Measurements from ENCODE around the gene OTUD7B. TPM values are rescaled to one million over a fixed set of nuclear protein-coding genes. Genes with fewer than 3 reads are reported as not detected.

OTUD7B gene
- total RNA-seq, 1 experiment from 2014 or later, result 11.5 TPM

GRCh38 chr1:150028322-150028721 is 17.8 kb upstream of the OTUD7B start:
- no peaks in the 10 kb centered on the region for H3K9me2 ChIP-seq (replicated peaks; ENCODE audit: low read length)
- no peak overlapping the region for H3K27ac ChIP-seq (ENCODE audit: low read length)
- H2AFZ ChIP-seq (ENCODE audit: low read length), result no peak overlapping the region
- H3K4me2 ChIP-seq (ENCODE audit: low read length), result no peak overlapping the region
- TF ChIP-seq, protein P1, sequence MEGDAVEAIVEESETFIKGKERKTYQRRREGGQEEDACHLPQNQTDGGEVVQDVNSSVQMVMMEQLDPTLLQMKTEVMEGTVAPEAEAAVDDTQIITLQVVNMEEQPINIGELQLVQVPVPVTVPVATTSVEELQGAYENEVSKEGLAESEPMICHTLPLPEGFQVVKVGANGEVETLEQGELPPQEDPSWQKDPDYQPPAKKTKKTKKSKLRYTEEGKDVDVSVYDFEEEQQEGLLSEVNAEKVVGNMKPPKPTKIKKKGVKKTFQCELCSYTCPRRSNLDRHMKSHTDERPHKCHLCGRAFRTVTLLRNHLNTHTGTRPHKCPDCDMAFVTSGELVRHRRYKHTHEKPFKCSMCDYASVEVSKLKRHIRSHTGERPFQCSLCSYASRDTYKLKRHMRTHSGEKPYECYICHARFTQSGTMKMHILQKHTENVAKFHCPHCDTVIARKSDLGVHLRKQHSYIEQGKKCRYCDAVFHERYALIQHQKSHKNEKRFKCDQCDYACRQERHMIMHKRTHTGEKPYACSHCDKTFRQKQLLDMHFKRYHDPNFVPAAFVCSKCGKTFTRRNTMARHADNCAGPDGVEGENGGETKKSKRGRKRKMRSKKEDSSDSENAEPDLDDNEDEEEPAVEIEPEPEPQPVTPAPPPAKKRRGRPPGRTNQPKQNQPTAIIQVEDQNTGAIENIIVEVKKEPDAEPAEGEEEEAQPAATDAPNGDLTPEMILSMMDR (conservative IDR thresholded peaks at IDR 0.05; ENCODE audit: low read depth, low read length), result no peak
- TF ChIP-seq EZH2phosphoT487 (IDR thresholded peaks at IDR 0.05; ENCODE audit: borderline replicate concordance, low read length), result no peak
- TF ChIP-seq EZH2 (IDR thresholded peaks at IDR 0.05; ENCODE audit: low read length, unreplicated experiment), result no peak
- no peaks in the 10 kb centered on the region for H3F3A ChIP-seq (ENCODE audit: low read length, unreplicated experiment)
- ChIA-PET POLR2A (ENCODE audit: unreplicated experiment) (no interaction called here), CTCF (no interaction called here)
- no peaks in the 10 kb centered on the region for H4K20me1 ChIP-seq (ENCODE audit: low read length)
- H3K9me3 ChIP-seq (ENCODE audit: low read length), result no peaks in the 10 kb centered on the region
- H3K79me2 ChIP-seq (ENCODE audit: low read length), result no peaks in the 10 kb centered on the region
- H3K27me3 ChIP-seq (ENCODE audit: low read length), result no peaks in the 10 kb centered on the region
- no peak overlapping the region for H3K4me3 ChIP-seq (ENCODE audit: low read length)
- DNase-seq (no peak), ATAC-seq (no peak)
- no peaks in the 10 kb centered on the region for H3K4me1 ChIP-seq (ENCODE audit: insufficient read depth, low read length)
- H3K9ac ChIP-seq (ENCODE audit: low read length), result no peak overlapping the region
- intact Hi-C loops (cut with micrococcal nuclease), result no loop called here
- no peaks in the 10 kb centered on the region for H3K36me3 ChIP-seq (ENCODE audit: low read depth, low read length)
- BruUV-seq (replicated peaks), result no TSS peak

DNA sequence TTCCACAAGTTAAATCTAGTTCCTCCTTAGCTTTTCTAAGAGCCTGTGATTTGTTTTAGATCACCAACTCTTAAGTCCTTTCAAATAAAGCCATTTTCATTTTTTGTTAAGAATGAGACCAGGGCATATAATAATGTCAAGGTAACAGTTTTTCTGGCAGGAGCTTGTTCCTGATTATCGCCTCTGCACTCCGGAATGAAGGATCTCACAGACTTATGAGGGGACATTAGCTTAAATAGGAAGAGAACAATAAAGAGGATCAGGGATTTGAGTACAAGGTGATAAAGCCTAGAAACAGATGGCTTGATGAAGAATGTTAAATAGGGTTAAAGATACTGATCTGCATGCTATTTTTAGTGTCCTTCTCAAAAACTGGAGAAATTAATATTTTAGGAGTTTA is 13.6 kb upstream of the OTUD7B start:
- ChIA-PET POLR2A (ENCODE audit: unreplicated experiment) (no interaction called here), CTCF (no interaction called here)
- no peak for TF ChIP-seq EZH2 (IDR thresholded peaks at IDR 0.05; ENCODE audit: low read length, unreplicated experiment)
- TF ChIP-seq EZH2phosphoT487 (IDR thresholded peaks at IDR 0.05; ENCODE audit: borderline replicate concordance, low read length), result no peak
- TF ChIP-seq, protein P1 (conservative IDR thresholded peaks at IDR 0.05; ENCODE audit: low read depth, low read length), result no peak
- DNase-seq, result no peak
- no peak for ATAC-seq
- intact Hi-C loops (cut with micrococcal nuclease), result no loop called here
- Histone ChIP-seq H3K9me3 (ENCODE audit: low read length) (no peaks in the 10 kb centered on the region), H3K9me2 (replicated peaks; ENCODE audit: low read length) (no peaks in the 10 kb centered on the region), H4K20me1 (ENCODE audit: low read length) (no peaks in the 10 kb centered on the region), H2AFZ (ENCODE audit: low read length) (no peak overlapping the region), H3K36me3 (ENCODE audit: low read depth, low read length) (no peaks in the 10 kb centered on the region), H3F3A (ENCODE audit: low read length, unreplicated experiment) (no peaks in the 10 kb centered on the region), H3K4me1 (ENCODE audit: insufficient read depth, low read length) (peaks cover 16% of the 10 kb centered on the region), H3K79me2 (ENCODE audit: low read length) (no peaks in the 10 kb centered on the region), H3K27me3 (ENCODE audit: low read length) (no peaks in the 10 kb centered on the region), H3K4me3 (ENCODE audit: low read length) (no peak overlapping the region), H3K9ac (ENCODE audit: low read length) (no peak overlapping the region), H3K27ac (ENCODE audit: low read length) (no peak overlapping the region), H3K4me2 (ENCODE audit: low read length) (no peak overlapping the region)
- no TSS peak for BruUV-seq (replicated peaks)

GRCh38 chr1:150022357-150022756 is 11.8 kb upstream of the OTUD7B start:
- POLR2A ChIA-PET (ENCODE audit: unreplicated experiment), result no interaction called here
- no peak overlapping the region for H3K4me2 ChIP-seq (ENCODE audit: low read length)
- no peaks in the 10 kb centered on the region for H3F3A ChIP-seq (ENCODE audit: low read length, unreplicated experiment)
- H3K4me3 ChIP-seq (ENCODE audit: low read length), result no peak overlapping the region
- H3K36me3 ChIP-seq (ENCODE audit: low read depth, low read length), result no peaks in the 10 kb centered on the region
- no peaks in the 10 kb centered on the region for H4K20me1 ChIP-seq (ENCODE audit: low read length)
- peaks cover 16% of the 10 kb centered on the region for H3K4me1 ChIP-seq (ENCODE audit: insufficient read depth, low read length)
- ATAC-seq, result no peak
- CTCF ChIA-PET, result no interaction called here
- no peaks in the 10 kb centered on the region for H3K9me2 ChIP-seq (replicated peaks; ENCODE audit: low read length)
- no peak for DNase-seq
- H3K9ac ChIP-seq (ENCODE audit: low read length), result no peak overlapping the region
- H3K79me2 ChIP-seq (ENCODE audit: low read length), result no peaks in the 10 kb centered on the region
- no peaks in the 10 kb centered on the region for H3K27me3 ChIP-seq (ENCODE audit: low read length)
- H2AFZ ChIP-seq (ENCODE audit: low read length), result no peak overlapping the region
- H3K27ac ChIP-seq (ENCODE audit: low read length), result no peak overlapping the region
- no peak for TF ChIP-seq EZH2 (IDR thresholded peaks at IDR 0.05; ENCODE audit: low read length, unreplicated experiment)
- TF ChIP-seq, protein P1 (conservative IDR thresholded peaks at IDR 0.05; ENCODE audit: low read depth, low read length), result no peak
- no peak for TF ChIP-seq EZH2phosphoT487 (IDR thresholded peaks at IDR 0.05; ENCODE audit: borderline replicate concordance, low read length)
- H3K9me3 ChIP-seq (ENCODE audit: low read length), result no peaks in the 10 kb centered on the region
- intact Hi-C loops (cut with micrococcal nuclease), result no loop called here
- BruUV-seq (replicated peaks), result no TSS peak

Data from PC-3 (cell line).